K562 (cell line): ENCODE results near the gene MYBPC3. TPM values are rescaled to one million over a fixed set of nuclear protein-coding genes. Genes with fewer than 3 reads are reported as not detected.

ENCODE experiments used
- ADNP ChIP-seq: fragments of 200-800 bp; sonication (Bioruptor generic); IDR thresholded peaks from 2 replicates; pipeline ENCODE4 v1.6.1; 2016; ENCODE audit warnings: missing genetic modification characterization, missing compliant biosample characterization
- ARID3B ChIP-seq: fragments of 250-450 bp; sonication (Bioruptor Pico); IDR thresholded peaks from 2 replicates; pipeline ENCODE4 v1.4.0; 2020; ENCODE audit warnings: borderline replicate concordance
- ESRRA ChIP-seq: fragments of 450-650 bp; IDR thresholded peaks from 2 replicates; pipeline ENCODE4 v1.6.1; 2014; ENCODE audit warnings: low read depth, mild to moderate bottlenecking, moderate library complexity, borderline replicate concordance
- EZH2 ChIP-seq: IDR thresholded peaks from 2 replicates; pipeline ENCODE4 v1.6.1; 2012; ENCODE audit warnings: low read depth, mild to moderate bottlenecking, inconsistent platforms, low read length, borderline replicate concordance
- FOS ChIP-seq: IDR thresholded peaks from 3 replicates; pipeline ENCODE4 v1.6.1; 2011; ENCODE audit not compliant: insufficient read length; ENCODE audit errors: extremely low read depth
- FOXP1 ChIP-seq: sonication (generic); formaldehyde crosslinking; IDR thresholded peaks from 2 replicates; pipeline ENCODE4 v1.8.0; 2022; ENCODE audit warnings: mild to moderate bottlenecking, missing genetic modification reagents
- HMG20B ChIP-seq: fragments of 250-450 bp; sonication (Bioruptor Pico); IDR thresholded peaks from 2 replicates; pipeline ENCODE4 v1.5.0; 2021; ENCODE audit warnings: mild to moderate bottlenecking
- IRF1 ChIP-seq: sonication (generic); formaldehyde crosslinking; IDR thresholded peaks from 2 replicates; pipeline ENCODE4 v1.8.0; 2022; ENCODE audit warnings: missing genetic modification reagents, mild to moderate bottlenecking, borderline replicate concordance
- KLF1 ChIP-seq: fragments of 450-650 bp; IDR thresholded peaks from 2 replicates; pipeline ENCODE4 v1.6.1; 2016; ENCODE audit warnings: missing genetic modification characterization, missing compliant biosample characterization
- KLF16 ChIP-seq: IDR thresholded peaks from 2 replicates; pipeline ENCODE4 v1.6.1; 2016; ENCODE audit warnings: antibody characterized with exemption
- MAFG ChIP-seq: fragments of 450-650 bp; conservative IDR thresholded peaks from 2 replicates; pipeline ENCODE4 v1.6.1; 2016; ENCODE audit warnings: missing genetic modification characterization, missing compliant biosample characterization
- MAZ ChIP-seq, 2 experiments: fragments of 450-650 bp in 1 of 2; sonication (generic) in 1 of 2; formaldehyde crosslinking; IDR thresholded peaks in 1 of 2; conservative IDR thresholded peaks in 1 of 2; 2 replicates each; pipeline versions ENCODE4 v1.4.0 to v1.5.0; 2020; ENCODE audit warnings: mild to moderate bottlenecking in 1 of 2, missing genetic modification reagents in 1 of 2
- NR2F6 ChIP-seq: fragments of 450-650 bp; formaldehyde crosslinking; IDR thresholded peaks from 2 replicates; pipeline ENCODE4 v1.4.0; 2020; ENCODE audit warnings: mild to moderate bottlenecking
- PHF21A ChIP-seq: fragments of 450-650 bp; IDR thresholded peaks from 2 replicates; pipeline ENCODE4 v1.6.1; 2017; ENCODE audit warnings: low read depth, borderline replicate concordance
- PHTF2 ChIP-seq: fragments of 250-450 bp; sonication (Bioruptor Pico); IDR thresholded peaks from 2 replicates; pipeline ENCODE4 v1.5.0; 2021; ENCODE audit warnings: mild to moderate bottlenecking
- PYGO2 ChIP-seq: fragments of 450-650 bp; IDR thresholded peaks from 2 replicates; pipeline ENCODE4 v1.6.1; 2016; ENCODE audit warnings: mild to moderate bottlenecking, missing genetic modification characterization, moderate library complexity, missing compliant biosample characterization
- RB1 ChIP-seq: fragments of 450-650 bp; IDR thresholded peaks from 2 replicates; pipeline ENCODE4 v1.6.1; 2017; ENCODE audit warnings: low read depth, mild to moderate bottlenecking
- SRSF9 ChIP-seq: fragments of 200-400 bp; formaldehyde crosslinking; IDR thresholded peaks from 2 replicates; pipeline ENCODE4 v1.6.1; 2017; ENCODE audit warnings: low read depth, low read length, borderline replicate concordance
- TCFL5 ChIP-seq: fragments of 250-450 bp; sonication (Bioruptor Pico); conservative IDR thresholded peaks from 2 replicates; pipeline ENCODE4 v1.6.1; 2021; ENCODE audit warnings: mild to moderate bottlenecking, moderate library complexity, matching md5 sums
- XRCC5 ChIP-seq: fragments of 200-400 bp; formaldehyde crosslinking; IDR thresholded peaks from 2 replicates; pipeline ENCODE4 v1.6.1; 2017; ENCODE audit warnings: low read depth, mild to moderate bottlenecking, low read length
- ZBTB2 ChIP-seq: fragments of 450-650 bp; IDR thresholded peaks from 2 replicates; pipeline ENCODE4 v1.6.1; 2016; ENCODE audit warnings: antibody characterized with exemption
- ZNF175 ChIP-seq: fragments of 200-800 bp; sonication (Bioruptor generic); IDR thresholded peaks from 2 replicates; pipeline ENCODE4 v1.6.1; 2016; ENCODE audit warnings: low read depth, mild to moderate bottlenecking, missing genetic modification characterization, missing compliant biosample characterization
- ZNF324 ChIP-seq: fragments of 250-450 bp; sonication (Bioruptor Pico); IDR thresholded peaks from 2 replicates; pipeline ENCODE4 v1.4.0; 2020; ENCODE audit warnings: mild to moderate bottlenecking
- ZZZ3 ChIP-seq: fragments of 450-650 bp; IDR thresholded peaks from 2 replicates; pipeline ENCODE4 v1.6.1; 2016; ENCODE audit warnings: antibody characterized with exemption, mild to moderate bottlenecking, moderate library complexity
- polyA plus RNA-seq, 8 experiments: library from polyadenylated mRNA; depleted of rRNA in 4 of 8; stranded (reverse) in 5 of 8; unstranded in 3 of 8; fragments of >200 nt; fragmentation: Nextera tagmentation in 2 of 8; fragmentation: Illumina TruSeq in 1 of 8; extraction: Ambion mirVana in 2 of 8; extraction: Trizol in 1 of 8; gene quantifications; 2 replicates each; pipeline versions ENCODE4 v1.2.1 to v1.2.3, GENCODE V29; 2011 to 2014; ENCODE audit warnings: inconsistent platforms in 1 of 8, missing spikeins in 1 of 8
- total RNA-seq, 7 experiments: library from RNA; depleted of rRNA in 6 of 7; stranded (reverse); fragments of >200 nt in 6 of 7; fragmentation: Illumina TruSeq in 2 of 7; extraction: Trizol in 2 of 7; gene quantifications; 2 replicates each; pipeline versions ENCODE4 v1.2.1 to v1.2.3, GENCODE V29; 2011 to 2021; ENCODE audit warnings: low replicate concordance in 1 of 7

The MYBPC3 gene
- total and polyA plus RNA-seq, 9 of the 15 experiments (the other 6 are each of a cell fraction or from before 2014, with no cell fraction given) = 0.01 TPM; not detected in 8

- TF ChIP-seq ZBTB2 = no peak
- TF ChIP-seq ZZZ3 = no peak
- peak; percentile 43; the same call in 1 of the 2 replicates for TF ChIP-seq ESRRA
- TF ChIP-seq TCFL5 (CRISPR knock-in tag) = no peak
- no peak for TF ChIP-seq IRF1 (CRISPR knock-in tag)
- TF ChIP-seq MAZ (CRISPR knock-in tag; conservative IDR thresholded peaks at IDR 0.05 in 1 of 2, IDR thresholded peaks at IDR 0.05 in 1 of 2) = no peak
- TF ChIP-seq KLF16 = no peak
- no peak for TF ChIP-seq SRSF9
- TF ChIP-seq HMG20B = no peak
- no peak for TF ChIP-seq PHTF2
- TF ChIP-seq ADNP = no peak
- no peak for TF ChIP-seq RB1
- TF ChIP-seq XRCC5 = no peak
- TF ChIP-seq ZNF324 (CRISPR knock-in tag) = no peak
- peak; percentile 83 for TF ChIP-seq MAFG
- no peak for TF ChIP-seq ZNF175 (CRISPR knock-in tag)
- no peak for TF ChIP-seq NR2F6 (CRISPR knock-in tag)
- TF ChIP-seq ARID3B (CRISPR knock-in tag) = no peak
- TF ChIP-seq KLF1 (tag) = peak; percentile 84; the same call in 1 of the 2 replicates
- TF ChIP-seq FOS = no peak
- TF ChIP-seq PHF21A = no peak
- no peak for TF ChIP-seq EZH2
- TF ChIP-seq PYGO2 = no peak
- TF ChIP-seq FOXP1 (CRISPR knock-in tag) = no peak
These were observed 15.1 kb downstream of the MYBPC3 start (continued) for GRCh38 chr11:47337229-47337924.
